Loucy (cell line): ENCODE measurements around the gene RBMS3.

Experiments used
- H2AFZ ChIP-seq: fragments of 200-600 bp; sonication (generic); 2 replicates; pipeline ENCODE4 v1.6.0; 2016; ENCODE audit warnings: antibody characterized with exemption, mild to moderate bottlenecking, low read length, moderate library complexity
- H3F3A ChIP-seq: fragments of 200-600 bp; 2 replicates; pipeline ENCODE4 v1.6.0; 2016; ENCODE audit warnings: antibody characterized with exemption, low read depth, mild to moderate bottlenecking
- H3K27me3 ChIP-seq: fragments of 200-600 bp; sonication (generic); 2 replicates; pipeline ENCODE4 v1.6.1; 2014; ENCODE audit warnings: low read length, mild to moderate bottlenecking; ENCODE audit not compliant: insufficient read depth, poor library complexity, severe bottlenecking
- H3K36me3 ChIP-seq: fragments of 200-600 bp; sonication (generic); 2 replicates; pipeline ENCODE4 v1.6.1; 2016; ENCODE audit warnings: low read length; ENCODE audit not compliant: insufficient read depth
- H3K4me1 ChIP-seq: fragments of 200-600 bp; sonication (generic); 2 replicates; pipeline ENCODE4 v1.5.1; 2014; ENCODE audit warnings: low read length, mild to moderate bottlenecking; ENCODE audit not compliant: insufficient read depth, poor library complexity, severe bottlenecking
- H3K4me2 ChIP-seq: fragments of 200-600 bp; sonication (generic); 2 replicates; pipeline ENCODE4 v1.6.0; 2014; ENCODE audit warnings: antibody characterized with exemption, low read length, low read depth, mild to moderate bottlenecking; ENCODE audit not compliant: poor library complexity, severe bottlenecking
- H3K4me3 ChIP-seq: fragments of 200-600 bp; sonication (generic); 2 replicates; pipeline ENCODE4 v1.5.1; 2014; ENCODE audit warnings: low read length, mild to moderate bottlenecking, mixed read lengths; ENCODE audit not compliant: poor library complexity, severe bottlenecking
- H3K79me2 ChIP-seq: fragments of 200-600 bp; sonication (generic); 2 replicates; pipeline ENCODE4 v1.6.1; 2014; ENCODE audit warnings: low read length; ENCODE audit not compliant: insufficient read depth
- H3K9ac ChIP-seq: fragments of 200-600 bp; sonication (generic); 2 replicates; pipeline ENCODE4 v1.6.0; 2014; ENCODE audit warnings: mild to moderate bottlenecking, low read depth, low read length, moderate library complexity; ENCODE audit not compliant: poor library complexity, severe bottlenecking
- H3K9me2 ChIP-seq: fragments of 200-600 bp; sonication (generic); replicated peaks from 2 replicates; pipeline ENCODE4 v1.6.1; 2016; ENCODE audit warnings: low read depth, low read length, mixed read lengths
- H3K9me3 ChIP-seq: fragments of 200-600 bp; sonication (generic); 2 replicates; pipeline ENCODE4 v1.6.1; 2014; ENCODE audit warnings: mild to moderate bottlenecking, antibody characterized with exemption, low read length, low read depth; ENCODE audit not compliant: insufficient read depth
- H4K20me1 ChIP-seq: fragments of 200-600 bp; sonication (generic); 2 replicates; pipeline ENCODE4 v1.6.0; 2014; ENCODE audit warnings: antibody characterized with exemption, low read length, mild to moderate bottlenecking; ENCODE audit not compliant: insufficient read depth, poor library complexity, severe bottlenecking
- CTCF ChIP-seq: fragments of 200-600 bp; sonication (generic); conservative IDR thresholded peaks from 2 replicates; pipeline ENCODE4 v1.5.1; 2014; ENCODE audit warnings: mild to moderate bottlenecking, antibody characterized with exemption, low read length
- EZH2phosphoT487 ChIP-seq: fragments of 200-600 bp; IDR thresholded peaks from 2 replicates; pipeline ENCODE4 v1.6.1; 2018; ENCODE audit warnings: antibody characterized with exemption, mild to moderate bottlenecking, moderate library complexity, borderline replicate concordance

Gene RBMS3

GRCh38 chr3:29771602-29772001 lies 490.7 kb downstream of the RBMS3 start:
- no peaks in the 10 kb centered on the region for H3K9me2 ChIP-seq
- H3K4me1 ChIP-seq: no peaks in the 10 kb centered on the region
- H2AFZ ChIP-seq: no peak overlapping the region
- no peak overlapping the region for H3K4me3 ChIP-seq
- H3F3A ChIP-seq: no peaks in the 10 kb centered on the region
- H4K20me1 ChIP-seq: no peaks in the 10 kb centered on the region
- H3K4me2 ChIP-seq: no peak overlapping the region
- no peaks in the 10 kb centered on the region for H3K9me3 ChIP-seq
- no peaks in the 10 kb centered on the region for H3K36me3 ChIP-seq
- TF ChIP-seq CTCF (no peak), EZH2phosphoT487 (no peak)
- no peak overlapping the region for H3K9ac ChIP-seq
- H3K79me2 ChIP-seq: no peaks in the 10 kb centered on the region
- H3K27me3 ChIP-seq: no peaks in the 10 kb centered on the region

DNA sequence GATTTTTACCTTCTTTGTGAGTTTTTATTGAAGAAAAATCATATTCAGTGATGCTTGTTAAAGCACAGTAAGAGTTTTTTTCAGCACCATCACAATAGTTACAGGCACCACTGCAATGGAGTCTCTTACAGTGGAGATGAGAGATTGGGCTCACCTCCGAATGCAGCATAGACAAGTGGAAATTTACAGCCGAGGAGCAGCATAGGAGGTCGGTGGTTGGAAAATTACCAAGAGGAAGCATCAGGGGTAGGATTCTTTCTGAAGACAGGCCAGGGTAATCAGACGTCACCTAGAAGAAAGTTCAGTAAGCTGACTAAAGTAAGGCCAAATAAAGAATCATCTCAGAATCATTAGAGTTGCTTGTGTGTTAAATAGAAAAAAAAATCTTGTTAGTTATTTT lies 491.6 kb downstream of the RBMS3 start:
- no peak overlapping the region for H3K4me2 ChIP-seq
- H3F3A ChIP-seq: no peaks in the 10 kb centered on the region
- H3K79me2 ChIP-seq: no peaks in the 10 kb centered on the region
- no peak overlapping the region for H2AFZ ChIP-seq
- H3K36me3 ChIP-seq: no peaks in the 10 kb centered on the region
- H3K9me3 ChIP-seq: no peaks in the 10 kb centered on the region
- no peaks in the 10 kb centered on the region for H4K20me1 ChIP-seq
- no peaks in the 10 kb centered on the region for H3K4me1 ChIP-seq
- no peak for TF ChIP-seq CTCF
- no peak overlapping the region for H3K9ac ChIP-seq
- no peaks in the 10 kb centered on the region for H3K9me2 ChIP-seq
- no peak overlapping the region for H3K4me3 ChIP-seq
- no peaks in the 10 kb centered on the region for H3K27me3 ChIP-seq

DNA sequence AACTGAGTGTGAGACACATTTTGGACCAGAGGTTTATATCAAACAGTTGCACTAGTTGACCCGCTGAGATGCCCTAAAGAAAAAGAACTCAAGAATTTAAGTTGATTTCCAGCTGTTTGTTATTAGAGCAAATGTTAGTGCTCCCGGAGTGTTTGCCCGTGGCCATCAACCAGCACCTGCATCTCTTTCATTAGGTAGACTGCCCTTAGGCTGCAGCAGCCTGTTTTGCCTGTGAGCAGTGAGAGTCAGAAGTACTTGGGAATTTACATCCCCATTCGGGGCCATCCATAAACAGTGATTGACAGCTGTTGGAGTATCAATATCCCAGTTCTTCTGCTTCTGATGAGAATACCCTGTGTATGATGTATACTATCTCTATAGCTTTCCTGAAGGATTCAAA lies 492.6 kb downstream of the RBMS3 start:
- Histone ChIP-seq H4K20me1 (no peaks in the 10 kb centered on the region), H3K4me3 (no peak overlapping the region), H2AFZ (no peak overlapping the region), H3K79me2 (no peaks in the 10 kb centered on the region), H3F3A (no peaks in the 10 kb centered on the region), H3K9me3 (no peaks in the 10 kb centered on the region), H3K4me1 (no peaks in the 10 kb centered on the region), H3K9me2 (no peaks in the 10 kb centered on the region), H3K9ac (no peak overlapping the region), H3K36me3 (no peaks in the 10 kb centered on the region), H3K27me3 (no peaks in the 10 kb centered on the region), H3K4me2 (no peak overlapping the region)
- TF ChIP-seq CTCF: no peak
- TF ChIP-seq EZH2phosphoT487: no peak
